ENCODE results near the gene BORCS5.

DNA sequence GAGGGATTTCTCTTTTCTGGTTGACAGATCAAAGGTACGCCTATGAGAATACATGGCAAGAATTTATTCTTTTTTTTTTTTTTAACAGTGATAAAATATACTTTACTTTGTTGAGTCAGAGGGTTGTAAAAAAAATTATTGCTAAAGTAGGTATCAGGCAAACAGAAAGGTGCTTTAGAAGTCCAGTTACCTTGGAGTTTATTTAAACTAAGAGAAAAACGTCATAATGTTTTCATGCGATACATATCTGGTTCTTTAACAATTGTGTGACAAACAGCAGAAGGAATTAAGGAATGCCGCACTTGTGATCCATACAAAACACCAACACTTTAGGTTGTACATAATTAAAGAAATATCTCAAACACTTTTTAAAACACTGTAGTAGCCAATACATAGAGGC is 94.2 kb downstream of the BORCS5 start:
- TF ChIP-seq ZFP30 (CRISPR knock-in tag; IDR thresholded peaks at IDR 0.05) (no peak), ISL1 (CRISPR knock-in tag; IDR thresholded peaks at IDR 0.05) (no peak), PPARA (CRISPR knock-in tag; IDR thresholded peaks at IDR 0.05; ENCODE audit: borderline replicate concordance) (no peak), BACH2 (CRISPR knock-in tag; IDR thresholded peaks at IDR 0.05; ENCODE audit: borderline replicate concordance) (no peak), ZNF70 (CRISPR knock-in tag; IDR thresholded peaks at IDR 0.05) (no peak)
- TF ChIP-seq, protein P1, sequence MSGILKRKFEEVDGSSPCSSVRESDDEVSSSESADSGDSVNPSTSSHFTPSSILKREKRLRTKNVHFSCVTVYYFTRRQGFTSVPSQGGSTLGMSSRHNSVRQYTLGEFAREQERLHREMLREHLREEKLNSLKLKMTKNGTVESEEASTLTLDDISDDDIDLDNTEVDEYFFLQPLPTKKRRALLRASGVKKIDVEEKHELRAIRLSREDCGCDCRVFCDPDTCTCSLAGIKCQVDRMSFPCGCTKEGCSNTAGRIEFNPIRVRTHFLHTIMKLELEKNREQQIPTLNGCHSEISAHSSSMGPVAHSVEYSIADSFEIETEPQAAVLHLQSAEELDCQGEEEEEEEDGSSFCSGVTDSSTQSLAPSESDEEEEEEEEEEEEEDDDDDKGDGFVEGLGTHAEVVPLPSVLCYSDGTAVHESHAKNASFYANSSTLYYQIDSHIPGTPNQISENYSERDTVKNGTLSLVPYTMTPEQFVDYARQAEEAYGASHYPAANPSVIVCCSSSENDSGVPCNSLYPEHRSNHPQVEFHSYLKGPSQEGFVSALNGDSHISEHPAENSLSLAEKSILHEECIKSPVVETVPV (CRISPR knock-in tag; IDR thresholded peaks at IDR 0.05): no peak
- TF ChIP-seq, protein P2, sequence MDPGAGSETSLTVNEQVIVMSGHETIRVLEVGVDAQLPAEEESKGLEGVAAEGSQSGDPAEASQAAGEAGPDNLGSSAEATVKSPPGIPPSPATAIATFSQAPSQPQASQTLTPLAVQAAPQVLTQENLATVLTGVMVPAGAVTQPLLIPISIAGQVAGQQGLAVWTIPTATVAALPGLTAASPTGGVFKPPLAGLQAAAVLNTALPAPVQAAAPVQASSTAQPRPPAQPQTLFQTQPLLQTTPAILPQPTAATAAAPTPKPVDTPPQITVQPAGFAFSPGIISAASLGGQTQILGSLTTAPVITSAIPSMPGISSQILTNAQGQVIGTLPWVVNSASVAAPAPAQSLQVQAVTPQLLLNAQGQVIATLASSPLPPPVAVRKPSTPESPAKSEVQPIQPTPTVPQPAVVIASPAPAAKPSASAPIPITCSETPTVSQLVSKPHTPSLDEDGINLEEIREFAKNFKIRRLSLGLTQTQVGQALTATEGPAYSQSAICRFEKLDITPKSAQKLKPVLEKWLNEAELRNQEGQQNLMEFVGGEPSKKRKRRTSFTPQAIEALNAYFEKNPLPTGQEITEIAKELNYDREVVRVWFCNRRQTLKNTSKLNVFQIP (CRISPR knock-in tag; IDR thresholded peaks at IDR 0.05; ENCODE audit: borderline replicate concordance, low read depth): no peak

All from SK-N-SH treated with all-trans-retinoic acid at 6 μM for 48 hours (cell line).